ENCODE results near the gene NCEH1.

- TF ChIP-seq, protein P1, sequence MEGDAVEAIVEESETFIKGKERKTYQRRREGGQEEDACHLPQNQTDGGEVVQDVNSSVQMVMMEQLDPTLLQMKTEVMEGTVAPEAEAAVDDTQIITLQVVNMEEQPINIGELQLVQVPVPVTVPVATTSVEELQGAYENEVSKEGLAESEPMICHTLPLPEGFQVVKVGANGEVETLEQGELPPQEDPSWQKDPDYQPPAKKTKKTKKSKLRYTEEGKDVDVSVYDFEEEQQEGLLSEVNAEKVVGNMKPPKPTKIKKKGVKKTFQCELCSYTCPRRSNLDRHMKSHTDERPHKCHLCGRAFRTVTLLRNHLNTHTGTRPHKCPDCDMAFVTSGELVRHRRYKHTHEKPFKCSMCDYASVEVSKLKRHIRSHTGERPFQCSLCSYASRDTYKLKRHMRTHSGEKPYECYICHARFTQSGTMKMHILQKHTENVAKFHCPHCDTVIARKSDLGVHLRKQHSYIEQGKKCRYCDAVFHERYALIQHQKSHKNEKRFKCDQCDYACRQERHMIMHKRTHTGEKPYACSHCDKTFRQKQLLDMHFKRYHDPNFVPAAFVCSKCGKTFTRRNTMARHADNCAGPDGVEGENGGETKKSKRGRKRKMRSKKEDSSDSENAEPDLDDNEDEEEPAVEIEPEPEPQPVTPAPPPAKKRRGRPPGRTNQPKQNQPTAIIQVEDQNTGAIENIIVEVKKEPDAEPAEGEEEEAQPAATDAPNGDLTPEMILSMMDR (IDR thresholded peaks at IDR 0.05; ENCODE audit: low read depth, low read length): no peak
- TF ChIP-seq POLR2A (IDR thresholded peaks at IDR 0.05; ENCODE audit: extremely low read depth, insufficient read length) (no peak), MYC (IDR thresholded peaks at IDR 0.05; ENCODE audit: low read depth, low read length) (no peak)
- TF ChIP-seq, protein P2, sequence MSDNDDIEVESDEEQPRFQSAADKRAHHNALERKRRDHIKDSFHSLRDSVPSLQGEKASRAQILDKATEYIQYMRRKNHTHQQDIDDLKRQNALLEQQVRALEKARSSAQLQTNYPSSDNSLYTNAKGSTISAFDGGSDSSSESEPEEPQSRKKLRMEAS (IDR thresholded peaks at IDR 0.05; ENCODE audit: low read depth, low read length): no peak
Measured at GRCh38 chr3:172591125-172591605, 119.7 kb downstream of the NCEH1 start.
